Adrenal gland (tissue), 12 donors: ENCODE measurements around the gene OSCAR. TPM values are rescaled to one million over a fixed set of nuclear protein-coding genes. Genes with fewer than 3 reads are reported as not detected.

Experiments
- DNase-seq, 7 donors: peaks; one replicate each; pipeline ENCODE4 v3.0.0-alpha.2; 2019 to 2020
- H3K27ac ChIP-seq, 5 donors: fragments of 200-600 bp; sonication (generic) in 4 of 5; 1 replicate in 3 of 5; 2 replicates in 2 of 5; pipeline versions ENCODE4 v1.5.1 to v1.8.0; 2016 to 2020; ENCODE audit warnings: mild to moderate bottlenecking in 1 of 5
- H3K27me3 ChIP-seq: fragments of 200-600 bp; 2 replicates; pipeline ENCODE4 v1.8.0; 2021
- H3K36me3 ChIP-seq, 2 donors: fragments of 200-600 bp; replicated peaks in 1 of 2; 1 replicate in 1 of 2; 2 replicates in 1 of 2; pipeline versions ENCODE4 v1.5.1 to v1.8.0; 2018 to 2022
- H3K4me1 ChIP-seq, 2 donors: fragments of 200-600 bp; replicated peaks in 1 of 2; 1 replicate in 1 of 2; 2 replicates in 1 of 2; pipeline versions ENCODE4 v1.5.1 to v1.8.0; 2018 to 2021
- H3K4me3 ChIP-seq, 4 donors: fragments of 200-600 bp; sonication (generic) in 3 of 4; one replicate each; pipeline ENCODE4 v1.5.1; 2016 to 2018
- H3K9me3 ChIP-seq, 3 donors: fragments of 200-600 bp; sonication (generic) in 1 of 3; replicated peaks in 1 of 3; 1 replicate in 2 of 3; 2 replicates in 1 of 3; pipeline versions ENCODE4 v1.5.1 to v1.8.0; 2016 to 2021
- POLR2A ChIP-seq, 2 donors: fragments of 450-650 bp; IDR thresholded peaks; one replicate each; pipeline ENCODE4 v1.6.1; 2017; ENCODE audit warnings: antibody characterized with exemption in 2 of 2, mild to moderate bottlenecking in 2 of 2, moderate library complexity in 1 of 2
- WGBS, 4 donors: extraction: QIAGEN DNeasy Blood & Tissue Kit in 2 of 4; methylation state at CpG; one replicate each; pipeline versions ENCODE4 v1.1.5 to v1.1.7; 2013 to 2017; 5-methylcytosine and 5-hydroxymethylcytosine counted together
- intact Hi-C, 2 donors: fragments of 100-400 bp; cut with DNase I; formaldehyde crosslinking; loops; one replicate each; pipeline versions ENCODE4 v1.14.1 to v1.15.0; 2022 to 2023
- polyA plus RNA-seq, 3 donors: library from polyadenylated mRNA; stranded (reverse); fragments of 200-250 nt in 2 of 3; fragments of 350-450 nt in 1 of 3; fragmentation: Illumina TruSeq in 1 of 3; extraction: RNeasy Lipid Tissue Mini Kit (QIAGEN cat#74804) in 1 of 3; gene quantifications; one replicate each; pipeline ENCODE4 v1.2.3, GENCODE V29; 2013 to 2014
- total RNA-seq, 9 donors: library from RNA; depleted of rRNA in 4 of 9; stranded (reverse); fragments of >200 nt in 4 of 9; fragments of 120-200 nt in 1 of 9; fragmentation: NEBNext Ultra II Directional in 1 of 9; extraction: Animal tissue kit (Norgen Biotek cat#: 25700) in 1 of 9; gene quantifications; one replicate each; pipeline versions ENCODE4 v1.1.0 to v1.2.4, GENCODE V29; 2013 to 2023
- TF ChIP-seq, protein P1 (sequence below), 6 experiments: fragments of 450-650 bp in 4 of 6; fragments of 200-600 bp in 2 of 6; sonication (generic) in 1 of 6; IDR thresholded peaks; 1 replicate in 5 of 6; 2 replicates in 1 of 6; pipeline versions ENCODE4 v1.5.1 to v1.8.0; 2016 to 2021; ENCODE audit warnings: antibody characterized with exemption in 6 of 6, mild to moderate bottlenecking in 2 of 6, moderate library complexity in 1 of 6
- donor health status: healthy with polysubstance abuse.
- donor health status: Bipolar disorder and iron deficiency.
- donor health status: DM: yes; HTN: yes; CAD: no.
- donor health status: DM: no; HTN: no; CAD: no.
- donor health status: DM: no; HTN: no; CAD: no.
- donor health status: DM: yes; HTN: yes; CAD: no.

Gene OSCAR
- total and polyA plus RNA-seq, 12 donors: 0.11 to 6.6 (median 2.4) TPM; not detected in 1

DNA sequence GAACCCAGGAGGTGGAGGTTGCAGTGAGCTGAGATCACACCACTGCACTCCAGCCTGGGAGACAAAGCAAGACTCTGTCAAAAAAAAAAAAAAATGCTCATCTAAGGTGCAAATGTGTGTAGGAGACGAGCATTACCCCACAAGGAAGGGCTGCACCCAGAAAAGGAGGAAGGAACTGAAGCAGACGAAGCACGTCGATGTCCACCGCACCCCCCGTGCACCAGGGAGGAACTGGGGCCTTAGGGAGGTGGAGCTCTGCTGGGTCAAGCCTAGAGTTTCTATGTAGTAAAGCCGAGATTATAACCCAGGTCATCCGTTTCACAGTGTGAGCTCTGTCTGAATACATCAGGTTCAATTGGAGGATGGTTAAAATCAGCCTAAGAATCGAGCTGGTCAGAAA is 38.0 kb downstream of the OSCAR start:
- Histone ChIP-seq H3K27ac (no peak overlapping the region), H3K27me3 (no peaks in the 10 kb centered on the region), H3K36me3 (no peaks in the 10 kb centered on the region), H3K4me3 (no peak overlapping the region), H3K9me3 (no peaks in the 10 kb centered on the region), H3K4me1 (peaks cover 0 to 4% of the 10 kb centered on the region in 2 donors)
- TF ChIP-seq, protein P1, sequence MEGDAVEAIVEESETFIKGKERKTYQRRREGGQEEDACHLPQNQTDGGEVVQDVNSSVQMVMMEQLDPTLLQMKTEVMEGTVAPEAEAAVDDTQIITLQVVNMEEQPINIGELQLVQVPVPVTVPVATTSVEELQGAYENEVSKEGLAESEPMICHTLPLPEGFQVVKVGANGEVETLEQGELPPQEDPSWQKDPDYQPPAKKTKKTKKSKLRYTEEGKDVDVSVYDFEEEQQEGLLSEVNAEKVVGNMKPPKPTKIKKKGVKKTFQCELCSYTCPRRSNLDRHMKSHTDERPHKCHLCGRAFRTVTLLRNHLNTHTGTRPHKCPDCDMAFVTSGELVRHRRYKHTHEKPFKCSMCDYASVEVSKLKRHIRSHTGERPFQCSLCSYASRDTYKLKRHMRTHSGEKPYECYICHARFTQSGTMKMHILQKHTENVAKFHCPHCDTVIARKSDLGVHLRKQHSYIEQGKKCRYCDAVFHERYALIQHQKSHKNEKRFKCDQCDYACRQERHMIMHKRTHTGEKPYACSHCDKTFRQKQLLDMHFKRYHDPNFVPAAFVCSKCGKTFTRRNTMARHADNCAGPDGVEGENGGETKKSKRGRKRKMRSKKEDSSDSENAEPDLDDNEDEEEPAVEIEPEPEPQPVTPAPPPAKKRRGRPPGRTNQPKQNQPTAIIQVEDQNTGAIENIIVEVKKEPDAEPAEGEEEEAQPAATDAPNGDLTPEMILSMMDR (IDR thresholded peaks at IDR 0.05): no peak
- TF ChIP-seq POLR2A (IDR thresholded peaks at IDR 0.05): no peak
- 54 to 76% (median 67%) methylated on average over 8 to 9 of the region's 9 CpGs for WGBS, 4 donors
- intact Hi-C loops: no loop called here
- peak in 2 of 7 donors; percentile 20 for DNase-seq

DNA sequence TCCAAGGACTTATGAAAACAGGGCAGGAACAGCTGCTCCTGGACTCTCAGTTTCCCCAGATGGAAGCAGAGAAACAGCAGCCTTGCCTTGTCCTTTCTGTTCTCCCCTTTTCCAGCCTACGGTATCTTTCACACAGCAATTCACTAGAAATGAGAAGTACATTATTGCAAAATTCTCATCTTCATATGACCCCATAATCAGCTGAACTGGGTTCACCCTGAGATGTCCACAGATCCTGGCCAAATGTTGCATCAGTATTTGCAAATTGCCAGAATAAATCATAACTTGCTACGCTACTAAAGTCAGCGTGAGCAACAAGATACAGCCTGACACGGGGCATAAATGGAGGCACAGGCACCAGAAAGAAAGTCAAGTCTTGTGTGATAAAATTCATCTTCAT is 53.0 kb downstream of the OSCAR start:
- no peaks in the 10 kb centered on the region for H3K4me1 ChIP-seq
- H3K9me3 ChIP-seq: no peaks in the 10 kb centered on the region
- TF ChIP-seq, protein P1 (IDR thresholded peaks at IDR 0.05): no peak
- no peak for TF ChIP-seq POLR2A (IDR thresholded peaks at IDR 0.05)
- 43 to 57% (median 54%) methylated on average over 4 of the region's 4 CpGs for WGBS, 4 donors
- no peak overlapping the region for H3K27ac ChIP-seq
- no peaks in the 10 kb centered on the region for H3K36me3 ChIP-seq
- peak in 1 of 7 donors; percentile 18 for DNase-seq
- no peaks in the 10 kb centered on the region for H3K27me3 ChIP-seq
- intact Hi-C loops: no loop called here
- no peak overlapping the region for H3K4me3 ChIP-seq

DNA sequence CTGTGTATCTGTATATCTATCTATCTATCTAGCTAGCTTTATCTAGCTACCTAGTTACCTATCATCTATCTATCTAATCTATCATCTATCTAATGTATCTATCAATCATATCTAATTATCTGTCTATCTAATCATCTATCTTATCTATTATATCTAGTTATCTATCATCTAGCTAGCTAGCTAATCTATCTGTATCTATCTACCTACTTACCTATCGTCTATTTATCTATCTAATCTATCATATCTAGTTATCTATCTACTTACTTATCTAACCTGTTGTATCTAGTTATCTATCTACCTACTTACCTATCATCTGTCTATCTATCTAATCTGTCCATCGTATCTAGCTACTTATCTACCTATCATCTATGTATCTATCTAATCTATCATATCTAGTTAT is 54.8 kb downstream of the OSCAR start:
- Histone ChIP-seq H3K27me3 (no peaks in the 10 kb centered on the region), H3K9me3 (no peaks in the 10 kb centered on the region), H3K4me3 (no peak overlapping the region), H3K36me3 (no peaks in the 10 kb centered on the region), H3K27ac (no peak overlapping the region), H3K4me1 (no peaks in the 10 kb centered on the region)
- intact Hi-C loops: no loop called here
- whole genome bisulfite sequencing, 4 donors: 64 to 73% (median 69%) methylated on average over 2 of the region's 2 CpGs
- TF ChIP-seq, protein P1 (IDR thresholded peaks at IDR 0.05): no peak
- no peak for TF ChIP-seq POLR2A (IDR thresholded peaks at IDR 0.05)
- DNase-seq: no peak

Other genes with a start within 250 kb of the OSCAR start
- 10 to 100 TPM in 8 of 9 donors, 1 to 10 TPM in 1; 6.5 to 74.0 (median 46.0) TPM for gene MYADM, start 232.9 kb downstream of the OSCAR start, total RNA-seq
- gene MYADM, start 232.9 kb downstream of the OSCAR start, polyA plus RNA-seq: 10 to 100 TPM; 19.7 to 23.4 (median 22.7) TPM
- not detected for gene PRKCG, start 218.6 kb downstream of the OSCAR start, total RNA-seq
- not detected for gene PRKCG, start 218.6 kb downstream of the OSCAR start, polyA plus RNA-seq
- under 1 TPM in 2 of 9 donors, not detected in 7; 0.11 to 0.14 TPM for gene CACNG7, start 191.5 kb downstream of the OSCAR start, total RNA-seq
- 1 to 10 TPM in 1 of 3 donors, under 1 TPM in 2; 0.09 to 1.4 (median 0.13) TPM for gene CACNG7, start 191.5 kb downstream of the OSCAR start, polyA plus RNA-seq
- under 1 TPM in 3 of 9 donors, not detected in 6; under 0.01 to 0.06 (median 0.04) TPM for gene CACNG8, start 137.9 kb downstream of the OSCAR start, total RNA-seq
- under 1 TPM in 2 of 3 donors, not detected in 1; under 0.01 to 0.03 TPM for gene CACNG8, start 137.9 kb downstream of the OSCAR start, polyA plus RNA-seq
- not detected for gene CACNG6, start 109.2 kb downstream of the OSCAR start, total RNA-seq
- not detected for gene CACNG6, start 109.2 kb downstream of the OSCAR start, polyA plus RNA-seq
- under 1 TPM in 1 of 9 donors, not detected in 8; 0.83 TPM for gene VSTM1, start 36.9 kb downstream of the OSCAR start, total RNA-seq
- gene VSTM1, start 36.9 kb downstream of the OSCAR start, polyA plus RNA-seq: not detected
- not detected for gene TARM1, start 19.4 kb downstream of the OSCAR start, total RNA-seq
- gene TARM1, start 19.4 kb downstream of the OSCAR start, polyA plus RNA-seq: not detected
- 100 to 1,000 TPM in 6 of 9 donors, 10 to 100 TPM in 3; 33.2 to 257 (median 150) TPM for gene NDUFA3, start 2.1 kb upstream of the OSCAR start, total RNA-seq
- gene NDUFA3, start 2.1 kb upstream of the OSCAR start, polyA plus RNA-seq: 1,000 to 10,000 TPM in 2 of 3 donors, 100 to 1,000 TPM in 1; 237 to 1,730 (median 1,627) TPM
- gene TFPT, start 14.9 kb upstream of the OSCAR start, total RNA-seq: 10 to 100 TPM; 19.5 to 28.0 (median 24.1) TPM
- gene TFPT, start 14.9 kb upstream of the OSCAR start, polyA plus RNA-seq: 10 to 100 TPM; 11.4 to 58.6 (median 40.4) TPM
- 10 to 100 TPM; 36.1 to 72.5 (median 49.5) TPM for gene PRPF31, start 15.0 kb upstream of the OSCAR start, total RNA-seq
- gene PRPF31, start 15.0 kb upstream of the OSCAR start, polyA plus RNA-seq: 10 to 100 TPM; 54.4 to 91.7 (median 74.6) TPM
- gene CNOT3, start 37.0 kb upstream of the OSCAR start, total RNA-seq: 10 to 100 TPM in 8 of 9 donors, 1 to 10 TPM in 1; 8.3 to 61.0 (median 46.7) TPM
- gene CNOT3, start 37.0 kb upstream of the OSCAR start, polyA plus RNA-seq: 10 to 100 TPM; 47.0 to 82.3 (median 66.6) TPM
- gene LENG1, start 58.9 kb upstream of the OSCAR start, total RNA-seq: 10 to 100 TPM in 3 of 9 donors, 1 to 10 TPM in 6; 5.0 to 21.7 (median 9.5) TPM
- 10 to 100 TPM in 2 of 3 donors, 1 to 10 TPM in 1; 5.7 to 22.0 (median 14.8) TPM for gene LENG1, start 58.9 kb upstream of the OSCAR start, polyA plus RNA-seq
- gene TMC4, start 72.4 kb upstream of the OSCAR start, total RNA-seq: 10 to 100 TPM in 1 of 9 donors, 1 to 10 TPM in 6, under 1 TPM in 2; 0.55 to 18.2 (median 1.3) TPM
- gene TMC4, start 72.4 kb upstream of the OSCAR start, polyA plus RNA-seq: 10 to 100 TPM in 1 of 3 donors, 1 to 10 TPM in 1, under 1 TPM in 1; 0.48 to 10.5 (median 1.5) TPM
- gene MBOAT7, start 88.8 kb upstream of the OSCAR start, total RNA-seq: 100 to 1,000 TPM in 8 of 9 donors, 10 to 100 TPM in 1; 98.0 to 670 (median 413) TPM
- 100 to 1,000 TPM; 130 to 190 (median 189) TPM for gene MBOAT7, start 88.8 kb upstream of the OSCAR start, polyA plus RNA-seq
- gene TSEN34, start 90.5 kb upstream of the OSCAR start, total RNA-seq: 100 to 1,000 TPM in 5 of 9 donors, 10 to 100 TPM in 4; 52.6 to 201 (median 107) TPM
- 10 to 100 TPM; 21.5 to 41.2 (median 26.1) TPM for gene TSEN34, start 90.5 kb upstream of the OSCAR start, polyA plus RNA-seq
- 1,000 to 10,000 TPM in 8 of 9 donors, 100 to 1,000 TPM in 1; 928 to 2,677 (median 1,796) TPM for gene RPS9, start 100.1 kb upstream of the OSCAR start, total RNA-seq
- gene RPS9, start 100.1 kb upstream of the OSCAR start, polyA plus RNA-seq: 1,000 to 10,000 TPM in 2 of 3 donors, 100 to 1,000 TPM in 1; 545 to 3,006 (median 1,900) TPM
- 10 to 100 TPM in 6 of 9 donors, 1 to 10 TPM in 1, under 1 TPM in 2; 0.22 to 56.2 (median 11.7) TPM for gene LILRB3, start 122.2 kb upstream of the OSCAR start, total RNA-seq
- 10 to 100 TPM in 1 of 3 donors, 1 to 10 TPM in 2; 2.8 to 32.6 (median 9.5) TPM for gene LILRB3, start 122.2 kb upstream of the OSCAR start, polyA plus RNA-seq
- 1 to 10 TPM in 7 of 9 donors, under 1 TPM in 2; 0.30 to 9.3 (median 5.4) TPM for gene LILRA6, start 142.0 kb upstream of the OSCAR start, total RNA-seq
- 1 to 10 TPM; 2.5 to 8.5 (median 3.9) TPM for gene LILRA6, start 142.0 kb upstream of the OSCAR start, polyA plus RNA-seq
- 10 to 100 TPM in 8 of 9 donors, 1 to 10 TPM in 1; 4.2 to 68.6 (median 37.2) TPM for gene LILRB5, start 156.5 kb upstream of the OSCAR start, total RNA-seq
- gene LILRB5, start 156.5 kb upstream of the OSCAR start, polyA plus RNA-seq: 10 to 100 TPM in 2 of 3 donors, 1 to 10 TPM in 1; 9.8 to 23.0 (median 22.4) TPM
- 10 to 100 TPM in 2 of 9 donors, 1 to 10 TPM in 5, under 1 TPM in 2; 0.50 to 14.7 (median 7.2) TPM for gene LILRB2, start 180.3 kb upstream of the OSCAR start, total RNA-seq
- gene LILRB2, start 180.3 kb upstream of the OSCAR start, polyA plus RNA-seq: 10 to 100 TPM in 2 of 3 donors, 1 to 10 TPM in 1; 4.2 to 16.5 (median 10.7) TPM
- 1 to 10 TPM in 6 of 9 donors, under 1 TPM in 2, not detected in 1; 0.72 to 6.2 (median 3.0) TPM for gene LILRA5, start 212.4 kb upstream of the OSCAR start, total RNA-seq
- gene LILRA5, start 212.4 kb upstream of the OSCAR start, polyA plus RNA-seq: 1 to 10 TPM; 1.9 to 3.1 (median 2.1) TPM
- gene LILRA4, start 238.4 kb upstream of the OSCAR start, total RNA-seq: 1 to 10 TPM in 1 of 9 donors, under 1 TPM in 4, not detected in 4; 0.06 to 1.3 (median 0.24) TPM
- not detected for gene LILRA4, start 238.4 kb upstream of the OSCAR start, polyA plus RNA-seq